Endothelial cell of umbilical vein (primary cell): ENCODE results near the gene FBXL12. TPM values are rescaled to one million over a fixed set of nuclear protein-coding genes. Genes with fewer than 3 reads are reported as not detected.

ENCODE experiments used
- BruUV-seq: library from RNA; stranded (reverse); fragments of 400-500 nt; replicated peaks from 2 replicates; lab custom pipeline; 2021; lab: Mats Ljungman, UMichigan
- CTCF ChIA-PET: fragments of 300-600, 350-600 bp; sonication (Branson Sonifier 250); formaldehyde crosslinking; loops from one replicate; lab custom pipeline; 2021; ENCODE audit warnings: antibody characterized with exemption, inconsistent platforms; lab: Charles Lee
- POLR2A ChIA-PET: fragments of 300-600, 350-600 bp; sonication (Branson Sonifier 250); formaldehyde crosslinking; loops from one replicate; lab custom pipeline; 2021; ENCODE audit warnings: antibody characterized with exemption, inconsistent platforms; lab: Charles Lee
- DNase-seq: peaks from one replicate; pipeline ENCODE4 v3.0.0-alpha.2; 2011; ENCODE audit warnings: low read depth, low spot score
- FAIRE-seq: peaks from 2 replicates; lab custom pipeline; 2011; peaks lifted over from hg19 to GRCh38; lab: Jason Lieb, UNC
- H2AFZ ChIP-seq: 2 replicates; pipeline ENCODE4 v1.6.0; 2012; ENCODE audit warnings: low read depth, low read length, control low read depth, inconsistent platforms
- H3K27ac ChIP-seq: 2 replicates; pipeline ENCODE4 v1.5.1; 2011; ENCODE audit warnings: low read depth, mild to moderate bottlenecking, control low read depth, low read length, moderate library complexity; ENCODE audit not compliant: insufficient read depth
- H3K27me3 ChIP-seq, 2 experiments: 2 replicates each; pipeline versions ENCODE4 v1.6.0 to v1.6.1; 2011; ENCODE audit warnings: low read length in 2 of 2, mixed read lengths in 1 of 2; ENCODE audit not compliant: control insufficient read depth in 2 of 2, insufficient read depth in 2 of 2
- H3K36me3 ChIP-seq, 2 experiments: 2 replicates in 1 of 2; 3 replicates in 1 of 2; pipeline ENCODE4 v1.5.1; 2011; ENCODE audit warnings: low read length in 2 of 2, mild to moderate bottlenecking in 1 of 2, moderate library complexity in 1 of 2; ENCODE audit not compliant: control insufficient read depth in 2 of 2, insufficient read depth in 2 of 2; ENCODE audit errors: extremely low read depth in 1 of 2
- H3K4me1 ChIP-seq: 3 replicates; pipeline ENCODE4 v1.5.1; 2011; ENCODE audit warnings: mild to moderate bottlenecking, low read length; ENCODE audit not compliant: control insufficient read depth, insufficient read depth; ENCODE audit errors: extremely low read depth
- H3K4me2 ChIP-seq: 2 replicates; pipeline ENCODE4 v1.6.1; 2011; ENCODE audit warnings: low read length, control low read depth, mixed read lengths; ENCODE audit not compliant: insufficient read depth
- H3K4me3 ChIP-seq, 3 experiments: fragments of 200-600 bp in 1 of 3; sonication (generic), shearing (Covaris generic) in 1 of 3; replicated peaks in 1 of 3; 2 replicates each; pipeline ENCODE4 v1.5.1; 2011 to 2016; ENCODE audit warnings: control low read depth in 3 of 3, low read length in 3 of 3, mild to moderate bottlenecking in 2 of 3, inconsistent platforms in 1 of 3, low read depth in 1 of 3, moderate library complexity in 1 of 3; ENCODE audit not compliant: insufficient read depth in 1 of 3
- H3K79me2 ChIP-seq: 2 replicates; pipeline ENCODE4 v1.6.0; 2012; ENCODE audit warnings: low read length, inconsistent platforms; ENCODE audit not compliant: control insufficient read depth, insufficient read depth
- H3K9ac ChIP-seq: replicated peaks from 2 replicates; pipeline ENCODE3; 2011; ENCODE audit warnings: low read length, control low read depth; ENCODE audit not compliant: insufficient read depth; ENCODE audit errors: extremely low read depth
- H3K9me1 ChIP-seq: replicated peaks from 3 replicates; pipeline ENCODE4 v1.6.0; 2011; ENCODE audit warnings: mild to moderate bottlenecking, low read length; ENCODE audit not compliant: control insufficient read depth, insufficient read depth; ENCODE audit errors: extremely low read depth
- H3K9me3 ChIP-seq: replicated peaks from 2 replicates; pipeline ENCODE4 v1.5.1; 2012; ENCODE audit warnings: low read length, inconsistent platforms; ENCODE audit not compliant: control insufficient read depth, insufficient read depth
- H4K20me1 ChIP-seq: replicated peaks from 2 replicates; pipeline ENCODE3; 2011; ENCODE audit warnings: mild to moderate bottlenecking, low read length; ENCODE audit not compliant: control insufficient read depth, insufficient read depth; ENCODE audit errors: extremely low read depth
- EZH2 ChIP-seq: IDR thresholded peaks from 2 replicates; pipeline ENCODE4 v1.6.1; 2012; ENCODE audit warnings: borderline replicate concordance, low read depth, mild to moderate bottlenecking, moderate library complexity, low read length, inconsistent platforms; ENCODE audit not compliant: severe bottlenecking
- FOS ChIP-seq: IDR thresholded peaks from 2 replicates; pipeline ENCODE4 v1.6.1; 2011; ENCODE audit warnings: mild to moderate bottlenecking, low read length, moderate library complexity, borderline replicate concordance; ENCODE audit not compliant: insufficient read depth
- GATA2 ChIP-seq: IDR thresholded peaks from 2 replicates; pipeline ENCODE4 v1.7.0; 2011; ENCODE audit warnings: low read depth, mild to moderate bottlenecking, moderate library complexity, mixed read lengths, low read length; ENCODE audit not compliant: insufficient read length, insufficient read depth
- JUN ChIP-seq: IDR thresholded peaks from 2 replicates; pipeline ENCODE4 v1.6.1; 2011; ENCODE audit warnings: borderline replicate concordance, low read depth; ENCODE audit not compliant: insufficient read length, insufficient read depth
- MAX ChIP-seq: IDR thresholded peaks from 2 replicates; pipeline ENCODE4 v1.6.1; 2011; ENCODE audit not compliant: insufficient read depth, insufficient read length
- MYC ChIP-seq: IDR thresholded peaks from one replicate; pipeline ENCODE4 v1.6.1; 2011; ENCODE audit warnings: mild to moderate bottlenecking, low read depth, low read length
- POLR2A ChIP-seq: IDR thresholded peaks from 2 replicates; pipeline ENCODE4 v1.6.1; 2012; ENCODE audit warnings: low read depth, mild to moderate bottlenecking, control low read depth, low read length
- POLR2AphosphoS5 ChIP-seq: IDR thresholded peaks from 2 replicates; pipeline ENCODE4 v1.6.1; 2012; ENCODE audit warnings: low read depth, mild to moderate bottlenecking, control low read depth, low read length, moderate library complexity; ENCODE audit not compliant: insufficient read depth
- dilution Hi-C: fragments of 300-500 bp; cut with MboI; formaldehyde crosslinking; loops from one replicate; pipeline ENCODE4 v1.15.0; 2019; ENCODE audit warnings: low sequenced_read_pairs; ENCODE audit not compliant: extremely low pct_ligation_motif_present
- intact Hi-C: fragments of 100-400 bp; cut with micrococcal nuclease; formaldehyde crosslinking; loops from one replicate; pipeline ENCODE4 v1.10.0; 2022
- polyA plus RNA-seq, 4 experiments: library from polyadenylated mRNA; depleted of rRNA in 3 of 4; stranded (reverse) in 3 of 4; unstranded in 1 of 4; fragments of >200 nt; gene quantifications; 2 replicates each; pipeline versions ENCODE4 v1.2.1 to v1.2.3, GENCODE V29; 2011 to 2012; ENCODE audit warnings: missing spikeins in 1 of 4
- total RNA-seq: library from RNA; stranded (reverse); gene quantifications from 2 replicates; pipeline ENCODE4 v1.2.3, GENCODE V29; 2021
- TF ChIP-seq, protein P1 (sequence below), 2 donors: IDR thresholded peaks; 1 replicate in 1 of 2; 2 replicates in 1 of 2; pipeline ENCODE4 v1.5.1; 2011; ENCODE audit warnings: low read length in 2 of 2, mild to moderate bottlenecking in 2 of 2, moderate library complexity in 2 of 2, control low read depth in 1 of 2, inconsistent platforms in 1 of 2, low read depth in 1 of 2; ENCODE audit not compliant: insufficient read depth in 1 of 2; ENCODE audit errors: extremely low read depth in 1 of 2

The FBXL12 gene
- total and polyA plus RNA-seq, 2 donors (not counting 3 experiments of a cell fraction or from before 2014, with no cell fraction given), result 26.9 to 33.3 TPM

DNA sequence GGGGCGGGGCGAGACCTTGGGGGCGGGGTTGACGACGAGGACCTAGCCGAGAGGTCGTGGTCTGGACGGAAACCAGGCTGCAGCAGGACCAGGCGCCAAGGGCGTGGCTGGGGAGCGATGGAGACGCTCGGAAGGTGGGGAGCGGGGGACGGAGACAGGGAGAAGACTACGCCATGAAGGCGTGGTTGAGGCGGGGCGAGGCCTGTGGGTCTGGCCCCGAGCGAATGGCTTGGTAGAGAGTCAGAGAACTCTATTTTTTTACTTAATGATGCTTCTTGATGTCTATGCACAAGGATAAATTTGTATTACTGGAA, 674 bp upstream of the FBXL12 start:
- dilution Hi-C loops, result no loop called here
- peak overlapping the region in 2 of 3 experiments; percentile 33 to 36 for H3K4me3 ChIP-seq
- H3K4me1 ChIP-seq, result peaks cover 12% of the 10 kb centered on the region
- ChIA-PET POLR2A (interaction anchor here (1.3 kb wide), 1 partner anchor 8 kb away, joined by 5 read pairs; the partner anchor contains the start of gene UBL5), CTCF (no interaction called here)
- TF ChIP-seq POLR2A (no peak), MYC (no peak)
- peak overlapping the region; percentile 32 for H3K27ac ChIP-seq
- no peaks in the 10 kb centered on the region for H3K27me3 ChIP-seq
- no peaks in the 10 kb centered on the region for H3K9me1 ChIP-seq
- intact Hi-C loops, result loop anchor here (1.0 kb wide), 4 partner anchors 16 to 198 kb away; partner anchors contain the start of genes PIN1 and ZNF561
- no peaks in the 10 kb centered on the region for H3K9me3 ChIP-seq
- H3K9ac ChIP-seq, result no peak overlapping the region
- FAIRE-seq, result no peak
- DNase-seq, result no peak
- H4K20me1 ChIP-seq, result no peaks in the 10 kb centered on the region
- no TSS peak for BruUV-seq
- peak overlapping the region; percentile 71 for H3K4me2 ChIP-seq
- peaks cover 28% of the 10 kb centered on the region for H3K79me2 ChIP-seq
- H3K36me3 ChIP-seq, result no peaks in the 10 kb centered on the region
- H2AFZ ChIP-seq, result peak overlapping the region; percentile 92

DNA sequence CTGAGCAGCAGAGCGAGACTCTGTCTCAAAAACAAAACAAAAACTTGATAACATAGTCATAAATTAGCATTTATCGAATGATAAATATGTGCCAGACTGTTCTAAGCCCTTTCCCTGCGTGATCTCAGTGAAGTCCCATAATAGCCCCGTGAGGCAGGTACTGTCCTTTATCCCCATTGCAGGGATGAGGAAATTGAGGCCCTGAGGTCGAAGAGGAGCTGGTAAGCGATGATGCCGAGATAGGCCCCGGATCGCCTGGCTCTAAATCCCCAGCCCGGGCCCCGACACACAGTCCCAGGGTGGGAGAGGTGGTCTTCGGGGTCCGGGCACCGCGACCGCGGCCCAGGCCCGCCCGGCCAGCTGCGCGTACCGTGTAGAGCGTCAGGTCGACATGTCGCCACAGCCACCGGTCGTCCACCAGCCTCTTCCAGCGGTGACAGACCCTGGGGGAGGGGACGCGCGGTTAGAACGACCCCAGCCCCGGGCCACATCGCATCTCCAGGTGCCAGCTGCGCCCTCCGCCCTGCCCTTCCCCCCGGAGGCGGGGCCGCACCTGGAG, 625 bp downstream of the FBXL12 start:
- H3K27me3 ChIP-seq, result no peaks in the 10 kb centered on the region
- POLR2A ChIA-PET, result interaction anchor here (1.3 kb wide), 1 partner anchor 9 kb away, joined by 5 read pairs; the partner anchor contains the start of gene UBL5
- peak; percentile 10 for DNase-seq
- CTCF ChIA-PET, result interaction anchor here (0.9 kb wide), 1 partner anchor 23 kb away, joined by 3 read pairs; no protein-coding TSS in a partner anchor
- BruUV-seq, result TSS peak; percentile 38
- no peaks in the 10 kb centered on the region for H4K20me1 ChIP-seq
- peaks cover 12% of the 10 kb centered on the region for H3K4me1 ChIP-seq
- no peak for TF ChIP-seq FOS
- no peak for TF ChIP-seq EZH2
- TF ChIP-seq MYC, result no peak
- no peak for TF ChIP-seq MAX
- TF ChIP-seq, protein P1, sequence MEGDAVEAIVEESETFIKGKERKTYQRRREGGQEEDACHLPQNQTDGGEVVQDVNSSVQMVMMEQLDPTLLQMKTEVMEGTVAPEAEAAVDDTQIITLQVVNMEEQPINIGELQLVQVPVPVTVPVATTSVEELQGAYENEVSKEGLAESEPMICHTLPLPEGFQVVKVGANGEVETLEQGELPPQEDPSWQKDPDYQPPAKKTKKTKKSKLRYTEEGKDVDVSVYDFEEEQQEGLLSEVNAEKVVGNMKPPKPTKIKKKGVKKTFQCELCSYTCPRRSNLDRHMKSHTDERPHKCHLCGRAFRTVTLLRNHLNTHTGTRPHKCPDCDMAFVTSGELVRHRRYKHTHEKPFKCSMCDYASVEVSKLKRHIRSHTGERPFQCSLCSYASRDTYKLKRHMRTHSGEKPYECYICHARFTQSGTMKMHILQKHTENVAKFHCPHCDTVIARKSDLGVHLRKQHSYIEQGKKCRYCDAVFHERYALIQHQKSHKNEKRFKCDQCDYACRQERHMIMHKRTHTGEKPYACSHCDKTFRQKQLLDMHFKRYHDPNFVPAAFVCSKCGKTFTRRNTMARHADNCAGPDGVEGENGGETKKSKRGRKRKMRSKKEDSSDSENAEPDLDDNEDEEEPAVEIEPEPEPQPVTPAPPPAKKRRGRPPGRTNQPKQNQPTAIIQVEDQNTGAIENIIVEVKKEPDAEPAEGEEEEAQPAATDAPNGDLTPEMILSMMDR (IDR thresholded peaks at IDR 0.05; ENCODE audit: extremely low read depth in 1 of 2, insufficient read depth in 1 of 2, low read depth in 1 of 2, low read length in 2 of 2), result no peak
- no peak for TF ChIP-seq POLR2A
- no peak for TF ChIP-seq JUN
- no peak for TF ChIP-seq GATA2
- TF ChIP-seq POLR2AphosphoS5, result no peak
- no peaks in the 10 kb centered on the region for H3K36me3 ChIP-seq
- peak overlapping the region; percentile 88 for H3K9ac ChIP-seq
- peak overlapping the region; percentile 18 for H2AFZ ChIP-seq
- dilution Hi-C loops, result no loop called here
- no peak for FAIRE-seq
- peaks cover 28% of the 10 kb centered on the region for H3K79me2 ChIP-seq
- intact Hi-C loops, result no loop called here
- peak overlapping the region; percentile 42 to 82 (median 74) for H3K4me3 ChIP-seq
- H3K27ac ChIP-seq, result peak overlapping the region; percentile 56
- no peaks in the 10 kb centered on the region for H3K9me3 ChIP-seq
- peak overlapping the region; percentile 85 for H3K4me2 ChIP-seq
- H3K9me1 ChIP-seq, result no peaks in the 10 kb centered on the region
